ENCODE results near the gene PPME1. TPM values are rescaled to one million over a fixed set of nuclear protein-coding genes. Genes with fewer than 3 reads are reported as not detected.

PPME1 gene
- total RNA-seq, 1 donor from 2014 or later: 29.6 TPM

DNA sequence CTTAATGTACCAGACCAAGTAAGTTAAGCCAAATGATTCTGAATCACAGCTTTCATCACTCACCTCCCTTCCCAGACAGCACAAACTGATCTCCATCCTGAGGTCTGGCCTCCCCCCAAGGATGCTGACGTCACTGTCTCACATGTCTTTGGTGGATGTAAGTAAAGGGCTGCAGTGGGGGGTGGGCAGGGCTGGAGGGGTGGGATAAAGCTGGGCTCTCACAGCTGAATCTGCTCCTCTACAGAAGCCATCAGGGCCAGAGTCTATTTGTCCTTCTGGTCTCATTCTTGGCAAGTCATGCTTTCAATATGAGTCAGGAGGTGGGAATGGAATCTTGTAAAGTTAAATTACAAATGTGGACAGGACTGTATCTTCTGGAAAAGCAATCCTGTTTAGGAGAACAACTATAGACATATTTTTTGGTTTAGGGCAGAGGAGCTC lies 107.7 kb downstream of the PPME1 start:
- intact Hi-C loops (cut with micrococcal nuclease): no loop called here

DNA sequence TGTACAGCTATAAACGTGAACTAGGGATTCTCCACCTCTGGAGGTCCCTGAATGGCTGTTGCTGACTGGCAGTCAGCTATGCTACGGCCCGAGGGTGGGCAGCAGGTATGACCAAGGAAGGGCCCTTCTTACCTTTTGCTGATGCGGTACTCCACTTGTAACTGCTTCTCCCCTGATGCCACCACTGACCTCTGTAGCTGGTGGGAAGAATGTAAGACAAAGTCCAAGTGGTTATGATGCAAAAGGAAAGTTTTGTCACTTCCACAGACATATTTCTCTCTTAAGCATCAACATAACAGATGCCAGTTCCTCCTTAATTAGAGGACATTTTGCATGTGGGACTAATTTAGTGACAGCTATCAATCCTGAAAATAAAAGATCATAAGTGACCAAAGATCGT lies 108.2 kb downstream of the PPME1 start:
- intact Hi-C loops (cut with micrococcal nuclease): no loop called here

DNA sequence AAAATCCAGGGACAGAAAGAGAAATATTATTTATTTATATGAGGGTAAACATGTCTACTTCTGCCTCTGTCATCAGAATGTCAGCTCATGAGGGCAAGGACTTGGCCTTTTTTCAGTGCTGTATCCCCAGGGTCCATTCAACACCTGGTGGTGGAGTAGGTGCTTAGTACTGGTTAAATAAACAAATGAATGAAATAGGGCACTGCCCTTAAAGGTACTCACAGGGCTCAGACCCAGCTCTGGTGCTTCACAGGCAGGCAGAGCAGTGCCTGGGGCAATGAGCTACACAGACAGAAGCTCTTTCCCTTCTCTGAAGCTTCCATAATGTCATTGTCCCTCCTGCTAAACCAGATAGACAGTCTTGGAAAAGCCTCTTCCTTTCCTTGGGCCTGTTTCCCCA lies 109.4 kb downstream of the PPME1 start:
- intact Hi-C loops (cut with micrococcal nuclease): no loop called here

DNA sequence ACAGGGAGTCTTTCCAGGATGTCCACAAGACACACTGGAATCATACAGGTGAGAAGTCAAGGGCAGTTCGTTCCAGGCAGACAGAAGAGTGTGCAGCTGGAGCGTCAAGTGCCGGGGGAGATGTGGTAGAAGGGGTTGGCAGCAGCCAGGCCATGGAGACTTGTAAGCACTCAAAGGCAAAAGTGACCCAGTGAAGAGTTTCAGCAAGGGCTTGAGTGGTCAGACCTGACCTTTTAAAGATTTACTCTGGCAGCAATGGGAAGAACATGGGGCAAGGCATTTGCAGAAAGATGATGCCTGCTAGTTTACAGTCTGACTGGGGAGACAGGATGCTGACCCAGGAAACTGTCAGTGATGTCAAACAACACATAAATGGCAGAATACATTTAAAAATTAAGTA lies 111.3 kb downstream of the PPME1 start:
- intact Hi-C loops (cut with micrococcal nuclease): no loop called here

DNA sequence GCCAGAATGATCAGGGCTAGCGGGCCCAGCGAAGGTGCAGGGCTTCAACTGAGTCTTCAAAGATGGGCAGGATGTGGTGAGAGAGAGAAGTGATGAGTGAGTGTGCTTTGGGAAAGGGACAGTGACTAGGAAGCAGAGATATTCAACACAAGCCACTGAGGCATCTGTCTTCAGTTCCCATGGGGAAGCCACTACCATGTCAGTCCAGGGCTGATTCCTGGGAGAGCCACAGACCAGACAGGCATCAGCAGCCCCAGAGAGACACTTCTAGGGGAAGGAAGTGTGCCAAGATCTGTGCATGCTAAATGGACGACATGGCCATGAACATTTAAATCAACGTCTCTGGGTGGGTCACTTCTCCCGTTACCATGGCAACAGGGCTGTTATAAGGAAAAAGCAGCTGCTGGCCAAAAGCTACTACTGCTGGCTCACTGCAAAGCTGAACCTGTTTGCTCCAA lies 111.9 kb downstream of the PPME1 start:
- intact Hi-C loops (cut with micrococcal nuclease): no loop called here

DNA sequence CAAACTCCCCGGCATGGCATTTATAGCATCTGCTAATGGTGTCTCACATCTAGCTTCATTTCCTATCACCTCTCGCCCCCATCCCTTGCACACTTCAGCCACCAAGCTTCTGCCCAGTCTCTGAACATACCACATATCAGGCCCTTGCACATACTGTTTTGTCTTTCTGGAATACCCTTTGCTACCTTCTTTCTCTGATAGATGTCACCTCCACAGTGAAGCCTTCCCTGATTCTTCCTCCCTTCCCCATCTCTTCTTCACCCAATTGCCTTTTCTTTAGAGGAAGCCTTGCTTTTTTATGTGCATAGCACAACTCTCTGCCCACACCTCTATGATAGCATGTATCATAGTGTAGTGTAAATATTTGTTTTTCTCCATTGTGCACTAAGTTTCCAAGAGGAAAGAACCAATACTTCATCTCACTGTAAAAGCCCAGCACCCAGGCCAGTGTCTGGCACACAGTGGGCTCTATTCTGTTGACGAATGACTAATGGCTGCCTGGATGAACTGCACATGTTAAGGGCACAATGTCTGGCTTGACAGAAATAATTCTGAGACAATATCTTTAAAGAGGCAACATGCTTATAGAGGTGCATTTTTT lies 112.6 kb downstream of the PPME1 start:
- intact Hi-C loops (cut with micrococcal nuclease): no loop called here

DNA sequence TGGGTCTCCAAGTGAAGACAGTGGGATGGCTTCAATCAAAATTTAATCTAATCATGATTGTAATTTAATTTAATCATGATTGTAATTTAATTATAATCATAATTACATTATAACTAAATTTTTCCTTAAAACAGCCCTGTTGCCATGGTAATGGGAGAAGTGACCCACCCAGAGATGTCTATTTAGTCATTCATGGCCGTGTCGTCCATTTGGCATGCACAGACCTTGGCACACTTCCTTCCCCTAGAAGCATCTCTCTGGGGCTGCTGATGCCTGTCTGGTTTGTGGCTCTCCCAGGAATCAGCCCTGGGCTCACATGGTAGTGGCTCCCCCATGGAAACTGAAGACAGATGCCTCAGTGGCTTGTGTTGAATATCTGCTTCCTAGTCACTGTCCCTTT lies 113.4 kb downstream of the PPME1 start:
- intact Hi-C loops (cut with micrococcal nuclease): no loop called here

DNA sequence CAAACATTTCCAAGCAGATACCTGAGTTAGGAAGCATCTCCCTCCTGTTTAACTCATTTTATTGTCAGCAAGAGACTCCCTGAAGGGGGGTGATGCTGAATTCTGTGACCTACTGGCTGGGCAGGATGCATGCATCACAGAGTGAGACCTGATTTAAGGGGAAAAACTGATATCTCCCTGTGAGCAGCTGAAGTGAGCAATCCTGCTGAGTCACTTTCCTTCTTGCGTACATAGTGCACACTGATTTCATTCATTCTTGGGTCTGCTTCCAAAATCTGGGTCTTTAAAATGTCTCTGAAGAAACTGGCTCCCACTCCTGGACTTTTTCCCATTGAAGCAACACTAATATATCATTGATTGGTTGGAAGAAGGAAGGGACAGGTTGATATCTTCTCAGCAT lies 117.1 kb downstream of the PPME1 start:
- intact Hi-C loops (cut with micrococcal nuclease): no loop called here

DNA sequence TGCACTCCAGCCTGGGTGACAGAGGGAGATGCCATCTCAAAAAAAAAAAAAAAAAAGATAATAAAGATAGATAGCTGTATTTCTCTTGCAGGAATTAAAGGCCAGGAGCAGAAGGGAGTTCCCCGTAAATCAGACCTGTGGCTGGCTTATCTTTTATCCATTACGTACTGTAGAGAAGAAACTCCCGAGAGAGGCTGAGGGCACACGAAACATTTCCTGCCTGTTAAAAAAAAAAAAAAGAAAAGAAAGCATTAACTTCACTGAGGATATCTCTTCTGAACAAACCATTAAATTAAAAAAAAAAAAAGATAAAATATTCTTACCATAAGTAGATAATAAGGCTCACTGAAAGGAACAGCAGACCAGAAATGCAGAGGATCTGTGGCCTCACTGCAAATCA lies 117.8 kb downstream of the PPME1 start:
- intact Hi-C loops (cut with micrococcal nuclease): no loop called here

DNA sequence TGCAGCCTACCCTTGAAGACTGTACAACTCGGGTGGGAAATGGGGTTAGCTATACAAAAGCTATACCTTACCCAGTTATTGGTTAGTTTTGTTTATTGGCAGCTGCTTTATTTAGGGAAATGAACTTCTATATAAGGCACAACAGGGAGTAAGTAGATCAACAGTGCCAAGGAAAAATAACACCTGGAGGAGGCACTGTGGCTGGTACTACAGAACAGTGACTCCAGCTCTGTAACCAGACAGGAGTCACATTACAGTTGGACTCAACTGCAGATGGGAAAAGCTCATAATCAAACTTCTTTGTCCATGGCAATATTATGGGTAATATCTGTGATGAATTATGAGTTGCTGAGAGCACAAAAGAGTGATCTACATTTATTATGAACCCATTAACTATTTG lies 126.4 kb downstream of the PPME1 start:
- intact Hi-C loops (cut with micrococcal nuclease): no loop called here

DNA sequence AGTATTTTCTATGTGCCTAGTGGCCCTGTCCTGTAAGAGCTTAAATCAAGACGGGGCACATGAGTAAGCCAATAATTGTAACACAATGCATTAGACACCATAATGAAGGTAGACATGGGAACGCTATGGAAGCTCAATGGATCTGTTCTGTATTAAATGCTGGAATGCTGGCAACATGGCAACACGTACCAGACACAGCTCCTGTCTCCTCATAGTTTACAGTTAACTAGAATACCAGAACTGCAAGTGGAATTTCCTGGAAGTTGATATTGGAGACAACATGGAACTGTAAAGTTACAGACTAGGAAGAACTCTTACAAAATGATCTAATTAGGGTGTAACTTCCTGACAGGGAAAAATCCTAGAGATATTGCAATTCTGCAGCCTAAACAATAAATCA lies 127.9 kb downstream of the PPME1 start:
- intact Hi-C loops (cut with micrococcal nuclease): no loop called here

Other genes with a start within 250 kb of the PPME1 start
- gene DNAJB13, start 220.3 kb upstream of the PPME1 start, total RNA-seq: 0.10 TPM in 1 of 2 replicates, not detected in the other
- gene UCP2, start 188.4 kb upstream of the PPME1 start, total RNA-seq: 461 and 494 TPM in 2 replicates
- gene UCP3, start 162.2 kb upstream of the PPME1 start, total RNA-seq: 3.4 and 5.0 TPM in 2 replicates
- gene C2CD3, start 287 bp upstream of the PPME1 start, total RNA-seq: 39.4 and 46.5 TPM in 2 replicates
- gene P4HA3, start 140.4 kb downstream of the PPME1 start, total RNA-seq: not detected in 2 replicates
- gene PGM2L1, start 227.1 kb downstream of the PPME1 start, total RNA-seq: 5.1 and 5.3 TPM in 2 replicates

All from T-helper 1 cell treated with Interleukin-12 subunit alpha and Interleukin-12 subunit beta and Interleukin-4 antibody, amounts not matched to agents 30 ng/mL and 1 ng/mL, for 36 hours (primary cell).